ENCODE results near the gene JCAD.
"Not testable (repeated sequence)": the region's sequence is repeated elsewhere in the genome, so short reads cannot be mapped to it uniquely, and the experiment has no call there.

Gene JCAD

GRCh38 chr10:30027057-30028005 is 32.1 kb downstream of the JCAD start:
- H3K4me3 ChIP-seq (ENCODE audit: low read depth, low read length): no peak overlapping the region

GRCh38 chr10:30026578-30026977 is 32.8 kb downstream of the JCAD start:
- TF ChIP-seq CTCF (IDR thresholded peaks at IDR 0.05): no peak
- no peaks in the 10 kb centered on the region for H3K27me3 ChIP-seq (ENCODE audit: control insufficient read depth, insufficient read depth, low read length)
- no peak overlapping the region for H2AFZ ChIP-seq
- no peak overlapping the region for H3K9ac ChIP-seq
- no peak overlapping the region for H3K4me2 ChIP-seq (ENCODE audit: low read length)
- H3K36me3 ChIP-seq (ENCODE audit: control insufficient read depth, insufficient read depth, low read length): no peaks in the 10 kb centered on the region
- no peaks in the 10 kb centered on the region for H3K9me3 ChIP-seq (ENCODE audit: control insufficient read depth, low read length)
- H3K79me2 ChIP-seq: no peaks in the 10 kb centered on the region
- H3K4me1 ChIP-seq: no peaks in the 10 kb centered on the region
- no peak overlapping the region for H3K4me3 ChIP-seq (ENCODE audit: low read depth, low read length)
- H3K27ac ChIP-seq: peak overlapping the region; percentile 37

More at GRCh38 chr10:30027057-30028005, 32.1 kb downstream of the JCAD start:
- Histone ChIP-seq H2AFZ (peak overlapping the region; percentile 57), H3K27me3 (ENCODE audit: control insufficient read depth, insufficient read depth, low read length) (no peaks in the 10 kb centered on the region), H3K79me2 (no peaks in the 10 kb centered on the region), H3K4me2 (ENCODE audit: low read length) (peak overlapping the region; percentile 15), H3K9ac (no peak overlapping the region), H3K4me1 (no peaks in the 10 kb centered on the region), H3K27ac (peak overlapping the region; percentile 37), H3K36me3 (ENCODE audit: control insufficient read depth, insufficient read depth, low read length) (no peaks in the 10 kb centered on the region), H3K9me3 (ENCODE audit: control insufficient read depth, low read length) (no peaks in the 10 kb centered on the region)
- peak; percentile 44 for TF ChIP-seq CTCF (IDR thresholded peaks at IDR 0.05)

- Histone ChIP-seq H3K27ac (no peak overlapping the region), H3K9ac (no peak overlapping the region), H3K36me3 (ENCODE audit: control insufficient read depth, insufficient read depth, low read length) (no peaks in the 10 kb centered on the region), H3K79me2 (no peaks in the 10 kb centered on the region), H3K4me3 (ENCODE audit: low read depth, low read length) (no peak overlapping the region), H3K4me2 (ENCODE audit: low read length) (no peak overlapping the region), H2AFZ (no peak overlapping the region), H3K27me3 (ENCODE audit: control insufficient read depth, insufficient read depth, low read length) (no peaks in the 10 kb centered on the region), H3K4me1 (no peaks in the 10 kb centered on the region), H3K9me3 (ENCODE audit: control insufficient read depth, low read length) (no peaks in the 10 kb centered on the region)
- TF ChIP-seq CTCF (IDR thresholded peaks at IDR 0.05): no peak
Measured at GRCh38 chr10:30026080-30026479, 33.3 kb downstream of the JCAD start.

- not testable (repeated sequence) for H3K36me3 ChIP-seq (ENCODE audit: control insufficient read depth, insufficient read depth, low read length)
Measured at GRCh38 chr10:30025428-30025827, 34.0 kb downstream of the JCAD start.

GRCh38 chr10:30022590-30022989 is 36.8 kb downstream of the JCAD start:
- Histone ChIP-seq H3K27me3 (ENCODE audit: control insufficient read depth, insufficient read depth, low read length) (no peaks in the 10 kb centered on the region), H3K9me3 (ENCODE audit: control insufficient read depth, low read length) (no peaks in the 10 kb centered on the region), H2AFZ (no peak overlapping the region), H3K4me3 (ENCODE audit: low read depth, low read length) (no peak overlapping the region), H3K4me2 (ENCODE audit: low read length) (no peak overlapping the region), H3K79me2 (no peaks in the 10 kb centered on the region), H3K9ac (no peak overlapping the region), H3K27ac (no peak overlapping the region), H3K36me3 (ENCODE audit: control insufficient read depth, insufficient read depth, low read length) (no peaks in the 10 kb centered on the region), H3K4me1 (no peaks in the 10 kb centered on the region)
- no peak for TF ChIP-seq CTCF (IDR thresholded peaks at IDR 0.05)

More at GRCh38 chr10:30025428-30025827, 34.0 kb downstream of the JCAD start:
- H3K27ac ChIP-seq; H2AFZ ChIP-seq; H3K4me1 ChIP-seq; H3K4me3 ChIP-seq (ENCODE audit: low read depth, low read length); H3K27me3 ChIP-seq (ENCODE audit: control insufficient read depth, insufficient read depth, low read length); H3K9me3 ChIP-seq (ENCODE audit: control insufficient read depth, low read length); H3K79me2 ChIP-seq; H3K4me2 ChIP-seq (ENCODE audit: low read length); H3K9ac ChIP-seq: not testable (repeated sequence)

All from parathyroid adenoma (tissue), 2 donors.